ENCODE results near the gene RPL9.
"Not testable (repeated sequence)": the region's sequence is repeated elsewhere in the genome, so short reads cannot be mapped to it uniquely, and the experiment has no call there.

RPL9 gene

DNA sequence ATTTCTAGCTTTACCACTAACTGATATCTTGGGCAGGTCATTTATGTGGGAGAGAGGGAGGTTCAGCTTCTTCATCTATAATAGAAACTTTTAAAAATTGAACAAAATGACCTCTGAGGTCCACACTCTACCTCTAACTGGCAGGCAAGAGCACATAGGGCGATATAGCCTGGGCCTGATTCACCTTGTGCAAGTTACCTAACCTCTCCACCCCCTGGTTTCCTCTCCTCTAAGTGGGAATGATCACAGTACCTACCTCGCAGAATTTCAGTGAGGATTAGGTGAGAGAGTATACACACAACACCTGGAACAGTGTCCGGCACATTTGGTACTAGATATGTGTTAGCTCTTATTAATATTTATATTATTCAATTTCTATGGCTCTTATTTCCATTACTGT is 36.5 kb downstream of the RPL9 start:
- H3K4me1 Mint-ChIP-seq (ENCODE audit: low read depth): no peaks in the 10 kb centered on the region
- no peaks in the 10 kb centered on the region for H3K36me3 Mint-ChIP-seq (ENCODE audit: low read depth)
- no peaks in the 10 kb centered on the region for H3K9me3 Mint-ChIP-seq
- peaks cover 12% of the 10 kb centered on the region for H3K27me3 Mint-ChIP-seq (ENCODE audit: low read depth)
- H3K27ac Mint-ChIP-seq: no peak overlapping the region
- no peak overlapping the region for H3K4me3 Mint-ChIP-seq

DNA sequence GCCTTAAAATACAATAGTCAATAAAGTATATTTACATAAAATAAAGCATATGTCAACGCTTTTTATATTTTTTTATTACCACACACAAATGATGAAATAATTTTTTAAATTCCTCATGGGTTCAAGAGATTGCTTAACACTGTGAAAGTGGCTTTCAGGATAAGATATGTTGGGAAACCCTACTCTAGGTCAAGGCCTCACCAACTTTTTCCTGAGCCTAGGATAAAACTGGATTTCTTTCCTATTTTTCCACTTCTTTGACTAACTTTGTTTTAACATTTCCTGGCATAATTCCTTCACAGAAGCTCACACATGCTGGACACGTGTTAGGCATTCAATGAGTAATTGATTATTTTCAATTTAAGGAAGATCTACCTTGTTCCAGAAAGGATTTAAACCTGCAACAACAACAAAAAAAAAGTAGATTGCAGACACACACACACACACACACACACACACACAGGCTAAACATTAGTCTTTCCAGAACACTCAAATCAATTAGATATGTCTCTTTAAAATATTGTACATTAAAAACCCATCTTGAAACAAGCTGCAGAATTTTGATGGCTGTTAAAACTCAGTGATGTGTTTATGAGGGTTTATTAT is 42.9 kb downstream of the RPL9 start:
- H3K4me1 Mint-ChIP-seq (ENCODE audit: low read depth): no peaks in the 10 kb centered on the region
- H3K27me3 Mint-ChIP-seq (ENCODE audit: low read depth): peaks cover 17% of the 10 kb centered on the region
- H3K36me3 Mint-ChIP-seq (ENCODE audit: low read depth): no peaks in the 10 kb centered on the region
- no peaks in the 10 kb centered on the region for H3K9me3 Mint-ChIP-seq
- no peak overlapping the region for H3K4me3 Mint-ChIP-seq
- H3K27ac Mint-ChIP-seq: no peak overlapping the region

DNA sequence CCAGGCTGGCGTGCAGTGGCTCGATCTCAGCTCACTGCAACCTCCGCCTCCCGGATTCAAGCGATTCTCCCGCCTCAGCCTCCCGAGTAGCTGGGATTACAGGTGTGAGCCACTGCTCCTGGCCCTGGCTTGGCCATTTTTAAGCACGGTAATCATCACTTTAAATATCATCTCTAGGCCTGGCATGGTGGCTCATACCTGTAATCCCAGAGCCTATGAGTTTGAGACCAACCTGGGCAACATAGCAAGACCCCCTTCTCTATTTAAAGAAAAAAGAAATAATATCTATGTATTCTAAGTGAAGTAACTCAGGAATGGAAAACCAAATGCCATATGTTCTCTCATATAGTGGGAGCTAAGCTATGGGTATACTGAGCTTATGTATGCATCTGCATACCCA is 47.2 kb downstream of the RPL9 start:
- H3K27me3 Mint-ChIP-seq (ENCODE audit: low read depth): peaks cover 11% of the 10 kb centered on the region
- not testable (repeated sequence) for H3K27ac Mint-ChIP-seq; H3K4me3 Mint-ChIP-seq; H3K36me3 Mint-ChIP-seq (ENCODE audit: low read depth); H3K4me1 Mint-ChIP-seq (ENCODE audit: low read depth); H3K9me3 Mint-ChIP-seq

DNA sequence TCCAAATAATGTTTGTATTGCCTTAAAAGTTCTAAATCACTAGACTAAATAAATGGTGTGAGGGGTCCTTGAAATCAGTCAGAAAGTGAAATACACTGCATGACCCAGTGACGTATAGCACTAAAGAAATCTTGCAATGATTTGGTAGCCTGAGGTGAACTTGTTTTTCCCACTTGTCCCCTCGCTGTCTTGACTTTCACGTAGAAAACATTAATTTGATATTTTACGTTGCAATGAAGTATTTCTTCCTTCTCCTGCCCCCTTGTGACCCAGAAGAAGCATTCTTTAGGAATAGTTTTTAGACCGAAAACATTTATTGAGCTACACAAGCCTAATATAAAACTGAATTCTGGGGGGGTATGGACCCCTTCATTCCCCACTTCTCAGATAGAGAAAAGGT is 48.3 kb downstream of the RPL9 start:
- peaks cover 11% of the 10 kb centered on the region for H3K27me3 Mint-ChIP-seq (ENCODE audit: low read depth)
- no peaks in the 10 kb centered on the region for H3K4me1 Mint-ChIP-seq (ENCODE audit: low read depth)
- no peak overlapping the region for H3K27ac Mint-ChIP-seq
- no peak overlapping the region for H3K4me3 Mint-ChIP-seq
- no peaks in the 10 kb centered on the region for H3K36me3 Mint-ChIP-seq (ENCODE audit: low read depth)
- H3K9me3 Mint-ChIP-seq: no peaks in the 10 kb centered on the region

DNA sequence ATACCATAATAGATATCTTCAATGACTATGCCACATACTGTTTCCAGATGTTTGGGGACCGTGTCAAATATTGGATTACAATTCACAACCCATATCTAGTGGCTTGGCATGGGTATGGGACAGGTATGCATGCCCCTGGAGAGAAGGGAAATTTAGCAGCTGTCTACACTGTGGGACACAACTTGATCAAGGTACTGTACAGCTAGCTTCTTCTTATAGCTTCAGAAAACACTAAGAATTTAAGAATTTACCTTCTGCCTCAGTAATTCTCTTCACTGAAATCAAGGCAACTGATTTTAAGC is 51.2 kb downstream of the RPL9 start:
- H3K4me3 Mint-ChIP-seq: no peak overlapping the region
- H3K4me1 Mint-ChIP-seq (ENCODE audit: low read depth): no peaks in the 10 kb centered on the region
- H3K36me3 Mint-ChIP-seq (ENCODE audit: low read depth): no peaks in the 10 kb centered on the region
- no peaks in the 10 kb centered on the region for H3K9me3 Mint-ChIP-seq
- peaks cover 11% of the 10 kb centered on the region for H3K27me3 Mint-ChIP-seq (ENCODE audit: low read depth)
- H3K27ac Mint-ChIP-seq: no peak overlapping the region

DNA sequence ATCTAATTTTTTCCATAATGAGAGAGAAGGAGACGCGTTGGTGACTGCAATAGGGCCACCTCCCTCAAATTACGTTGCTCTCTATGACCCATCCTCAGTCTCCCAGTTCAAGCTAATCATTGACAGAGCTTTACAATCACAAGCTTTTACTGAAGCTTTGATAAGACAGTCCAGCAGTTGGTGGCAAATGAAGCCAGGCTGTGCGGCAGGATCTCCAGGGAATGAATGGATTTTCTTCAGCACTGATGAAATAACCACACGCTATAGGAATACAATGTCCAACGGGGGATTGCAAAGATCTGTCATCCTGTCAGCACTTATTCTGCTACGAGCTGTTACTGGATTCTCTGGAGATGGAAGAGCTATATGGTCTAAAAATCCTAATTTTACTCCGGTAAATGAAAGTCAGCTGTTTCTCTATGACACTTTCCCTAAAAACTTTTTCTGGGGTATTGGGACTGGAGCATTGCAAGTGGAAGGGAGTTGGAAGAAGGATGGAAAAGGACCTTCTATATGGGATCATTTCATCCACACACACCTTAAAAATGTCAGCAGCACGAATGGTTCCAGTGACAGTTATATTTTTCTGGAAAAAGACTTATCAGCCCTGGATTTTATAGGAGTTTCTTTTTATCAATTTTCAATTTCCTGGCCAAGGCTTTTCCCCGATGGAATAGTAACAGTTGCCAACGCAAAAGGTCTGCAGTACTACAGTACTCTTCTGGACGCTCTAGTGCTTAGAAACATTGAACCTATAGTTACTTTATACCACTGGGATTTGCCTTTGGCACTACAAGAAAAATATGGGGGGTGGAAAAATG is 51.7 kb downstream of the RPL9 start, which contains the start of gene KLB:
Gene KLB, plus strand, starts transcription at position 168 of the 821 bp plus-strand sequence. Its CDS starts 20 bp downstream, at position 188.
- H3K4me1 Mint-ChIP-seq (ENCODE audit: low read depth): no peaks in the 10 kb centered on the region
- no peak within 1 kb of the TSS for H3K4me3 Mint-ChIP-seq
- no peak within 1 kb of the TSS for H3K27ac Mint-ChIP-seq
- H3K36me3 Mint-ChIP-seq (ENCODE audit: low read depth): no peaks in the 10 kb centered on the region
- no peaks in the 10 kb centered on the region for H3K9me3 Mint-ChIP-seq
- H3K27me3 Mint-ChIP-seq (ENCODE audit: low read depth): peaks cover 7% of the 10 kb centered on the region

All from T-helper 1 cell treated with Interleukin-12 subunit alpha and Interleukin-12 subunit beta and Interleukin-4 antibody, amounts not matched to agents 30 μg/mL and 1 μg/mL, for 36 hours (primary cell).